HPDE6-E6E7 (cell line): ENCODE data around the gene LAMA3.
A peak's percentile ranks its signal among the peaks of the same experiment; 100 is the strongest.

Source experiments
- DNase-seq: peaks from one replicate; pipeline ENCODE4 v3.0.0; 2011; ENCODE audit warnings: missing footprints; ENCODE audit errors: extremely low spot score

The LAMA3 gene

GRCh38 chr18:23765931-23766330 lies 76.7 kb downstream of the LAMA3 start:
- DNase-seq, result no peak

- no peak for DNase-seq
Measured at GRCh38 chr18:23772327-23773024, 83.2 kb downstream of the LAMA3 start.

- no peak for DNase-seq
Measured at GRCh38 chr18:23776306-23776705, 87.1 kb downstream of the LAMA3 start.

GRCh38 chr18:23778828-23779227 lies 89.6 kb downstream of the LAMA3 start:
- no peak for DNase-seq

GRCh38 chr18:23779696-23780303 lies 90.5 kb downstream of the LAMA3 start:
- no peak for DNase-seq

- DNase-seq, result peak; percentile 31
Measured at GRCh38 chr18:23784832-23785245, 95.6 kb downstream of the LAMA3 start.

GRCh38 chr18:23793051-23793450 lies 103.8 kb downstream of the LAMA3 start:
- DNase-seq, result no peak

GRCh38 chr18:23793985-23794867 lies 105.0 kb downstream of the LAMA3 start:
- DNase-seq, result no peak

GRCh38 chr18:23798249-23798648 lies 109.0 kb downstream of the LAMA3 start:
- no peak for DNase-seq

- no peak for DNase-seq
Measured at GRCh38 chr18:23798824-23799223, 109.6 kb downstream of the LAMA3 start.

GRCh38 chr18:23799540-23799939 lies 110.3 kb downstream of the LAMA3 start:
- no peak for DNase-seq

- no peak for DNase-seq
Measured at GRCh38 chr18:23800902-23801301, 111.6 kb downstream of the LAMA3 start.

- no peak for DNase-seq
Measured at GRCh38 chr18:23802817-23803216, 113.6 kb downstream of the LAMA3 start.

GRCh38 chr18:23803755-23804154 lies 114.5 kb downstream of the LAMA3 start:
- no peak for DNase-seq

GRCh38 chr18:23805898-23806297 lies 116.6 kb downstream of the LAMA3 start:
- no peak for DNase-seq

- DNase-seq, result no peak
Measured at GRCh38 chr18:23809415-23809814, 120.2 kb downstream of the LAMA3 start.

GRCh38 chr18:23810396-23810795 lies 121.1 kb downstream of the LAMA3 start:
- no peak for DNase-seq

GRCh38 chr18:23811176-23811575 lies 121.9 kb downstream of the LAMA3 start:
- no peak for DNase-seq

GRCh38 chr18:23812546-23813440 lies 123.5 kb downstream of the LAMA3 start:
- DNase-seq, result no peak

GRCh38 chr18:23814991-23815614 lies 125.8 kb downstream of the LAMA3 start:
- DNase-seq, result no peak

- no peak for DNase-seq
Measured at GRCh38 chr18:23816021-23816420, 126.8 kb downstream of the LAMA3 start.
